Activated naive CD4-positive, alpha-beta T cell treated with anti-CD3 and anti-CD28 coated beads, Interleukin-2, amount 50 U/mL, for 24 hours (primary cell): ENCODE data around the gene TMEM123.

ENCODE experiments used
- H3K27ac Mint-ChIP-seq: one replicate; pipeline ENCODE4 v1.8.0; 2021; ENCODE audit warnings: mild to moderate bottlenecking, mixed read lengths
- H3K27me3 Mint-ChIP-seq: one replicate; pipeline ENCODE4 v1.8.0; 2021; ENCODE audit warnings: mixed read lengths
- H3K36me3 Mint-ChIP-seq: one replicate; pipeline ENCODE4 v1.8.0; 2021; ENCODE audit warnings: mixed read lengths
- H3K4me1 Mint-ChIP-seq: one replicate; pipeline ENCODE4 v1.8.0; 2021; ENCODE audit warnings: mixed read lengths
- H3K4me3 Mint-ChIP-seq: one replicate; pipeline ENCODE4 v1.8.0; 2021; ENCODE audit warnings: mild to moderate bottlenecking, mixed read lengths
- H3K9me3 Mint-ChIP-seq: one replicate; pipeline ENCODE4 v1.8.0; 2021; ENCODE audit warnings: mixed read lengths

Gene TMEM123

GRCh38 chr11:102464037-102464436 lies 11.5 kb upstream of the TMEM123 start:
- no peak overlapping the region for H3K27ac Mint-ChIP-seq
- no peaks in the 10 kb centered on the region for H3K27me3 Mint-ChIP-seq
- H3K4me1 Mint-ChIP-seq: peaks cover 74% of the 10 kb centered on the region
- no peaks in the 10 kb centered on the region for H3K36me3 Mint-ChIP-seq
- H3K4me3 Mint-ChIP-seq: no peak overlapping the region
- H3K9me3 Mint-ChIP-seq: no peaks in the 10 kb centered on the region

- H3K4me3 Mint-ChIP-seq: no peak overlapping the region
- H3K27me3 Mint-ChIP-seq: no peaks in the 10 kb centered on the region
- peaks cover 74% of the 10 kb centered on the region for H3K4me1 Mint-ChIP-seq
- peak overlapping the region; percentile 13 for H3K27ac Mint-ChIP-seq
- no peaks in the 10 kb centered on the region for H3K36me3 Mint-ChIP-seq
- no peaks in the 10 kb centered on the region for H3K9me3 Mint-ChIP-seq
These were observed 10.0 kb upstream of the TMEM123 start for GRCh38 chr11:102462610-102463009.

- Mint-ChIP-seq H3K27me3 (no peaks in the 10 kb centered on the region), H3K27ac (no peak overlapping the region), H3K4me1 (peaks cover 67% of the 10 kb centered on the region), H3K9me3 (no peaks in the 10 kb centered on the region), H3K36me3 (no peaks in the 10 kb centered on the region), H3K4me3 (no peak overlapping the region)
These were observed 6.8 kb upstream of the TMEM123 start for GRCh38 chr11:102459393-102459792.

- Mint-ChIP-seq H3K9me3 (no peaks in the 10 kb centered on the region), H3K27me3 (no peaks in the 10 kb centered on the region), H3K4me3 (no peak overlapping the region), H3K4me1 (peaks cover 70% of the 10 kb centered on the region), H3K27ac (no peak overlapping the region), H3K36me3 (no peaks in the 10 kb centered on the region)
These were observed 6.0 kb upstream of the TMEM123 start for GRCh38 chr11:102458548-102458947.

- Mint-ChIP-seq H3K27ac (peak overlapping the region; percentile 52), H3K4me3 (no peak overlapping the region), H3K9me3 (no peaks in the 10 kb centered on the region), H3K27me3 (no peaks in the 10 kb centered on the region), H3K36me3 (no peaks in the 10 kb centered on the region), H3K4me1 (peaks cover 76% of the 10 kb centered on the region)
These were observed 5.3 kb upstream of the TMEM123 start for GRCh38 chr11:102457865-102458264.

GRCh38 chr11:102457056-102457677 lies 4.6 kb upstream of the TMEM123 start:
- no peaks in the 10 kb centered on the region for H3K9me3 Mint-ChIP-seq
- peaks cover 72% of the 10 kb centered on the region for H3K4me1 Mint-ChIP-seq
- H3K4me3 Mint-ChIP-seq: no peak overlapping the region
- peak overlapping the region; percentile 52 for H3K27ac Mint-ChIP-seq
- H3K27me3 Mint-ChIP-seq: no peaks in the 10 kb centered on the region
- no peaks in the 10 kb centered on the region for H3K36me3 Mint-ChIP-seq

GRCh38 chr11:102456381-102456780 lies 3.8 kb upstream of the TMEM123 start:
- no peaks in the 10 kb centered on the region for H3K27me3 Mint-ChIP-seq
- H3K4me3 Mint-ChIP-seq: no peak overlapping the region
- H3K36me3 Mint-ChIP-seq: no peaks in the 10 kb centered on the region
- no peak overlapping the region for H3K27ac Mint-ChIP-seq
- no peaks in the 10 kb centered on the region for H3K9me3 Mint-ChIP-seq
- peaks cover 70% of the 10 kb centered on the region for H3K4me1 Mint-ChIP-seq

GRCh38 chr11:102453921-102454320 lies 1.4 kb upstream of the TMEM123 start:
- no peaks in the 10 kb centered on the region for H3K9me3 Mint-ChIP-seq
- no peak overlapping the region for H3K4me3 Mint-ChIP-seq
- peak overlapping the region; percentile 36 for H3K27ac Mint-ChIP-seq
- peaks cover 77% of the 10 kb centered on the region for H3K4me1 Mint-ChIP-seq
- H3K27me3 Mint-ChIP-seq: no peaks in the 10 kb centered on the region
- H3K36me3 Mint-ChIP-seq: peaks cover 2% of the 10 kb centered on the region

- Mint-ChIP-seq H3K27ac (peak overlapping the region; percentile 98), H3K4me3 (peak overlapping the region; percentile 94), H3K4me1 (peaks cover 77% of the 10 kb centered on the region)
These were observed 734 bp upstream of the TMEM123 start for GRCh38 chr11:102453302-102453695.

GRCh38 chr11:102451681-102452460 lies 694 bp downstream of the TMEM123 start:
- peak overlapping the region; percentile 94 for H3K4me3 Mint-ChIP-seq
- H3K27ac Mint-ChIP-seq: peak overlapping the region; percentile 97
- H3K36me3 Mint-ChIP-seq: peaks cover 17% of the 10 kb centered on the region
- H3K9me3 Mint-ChIP-seq: no peaks in the 10 kb centered on the region
- peaks cover 77% of the 10 kb centered on the region for H3K4me1 Mint-ChIP-seq
- H3K27me3 Mint-ChIP-seq: no peaks in the 10 kb centered on the region

More at GRCh38 chr11:102453302-102453695, 734 bp upstream of the TMEM123 start:
- Mint-ChIP-seq H3K9me3 (no peaks in the 10 kb centered on the region), H3K36me3 (peaks cover 3% of the 10 kb centered on the region), H3K27me3 (no peaks in the 10 kb centered on the region)

GRCh38 chr11:102451041-102451680 lies 1.4 kb downstream of the TMEM123 start:
- peaks cover 82% of the 10 kb centered on the region for H3K4me1 Mint-ChIP-seq
- H3K36me3 Mint-ChIP-seq: peaks cover 18% of the 10 kb centered on the region
- peak overlapping the region; percentile 94 for H3K4me3 Mint-ChIP-seq
- peak overlapping the region; percentile 97 for H3K27ac Mint-ChIP-seq
- no peaks in the 10 kb centered on the region for H3K9me3 Mint-ChIP-seq
- H3K27me3 Mint-ChIP-seq: no peaks in the 10 kb centered on the region

GRCh38 chr11:102449651-102450570 lies 2.7 kb downstream of the TMEM123 start:
- no peaks in the 10 kb centered on the region for H3K27me3 Mint-ChIP-seq
- peak overlapping the region; percentile 81 for H3K27ac Mint-ChIP-seq
- peaks cover 84% of the 10 kb centered on the region for H3K4me1 Mint-ChIP-seq
- H3K4me3 Mint-ChIP-seq: peak overlapping the region; percentile 94
- H3K36me3 Mint-ChIP-seq: peaks cover 30% of the 10 kb centered on the region
- H3K9me3 Mint-ChIP-seq: no peaks in the 10 kb centered on the region

- Mint-ChIP-seq H3K4me1 (peaks cover 78% of the 10 kb centered on the region), H3K4me3 (peak overlapping the region; percentile 94), H3K36me3 (peaks cover 35% of the 10 kb centered on the region), H3K27ac (peak overlapping the region; percentile 89), H3K9me3 (no peaks in the 10 kb centered on the region), H3K27me3 (no peaks in the 10 kb centered on the region)
These were observed 3.7 kb downstream of the TMEM123 start for GRCh38 chr11:102448869-102449224.

GRCh38 chr11:102447941-102448868 lies 4.4 kb downstream of the TMEM123 start:
- Mint-ChIP-seq H3K27ac (peak overlapping the region; percentile 89), H3K27me3 (no peaks in the 10 kb centered on the region), H3K9me3 (no peaks in the 10 kb centered on the region), H3K4me1 (peaks cover 78% of the 10 kb centered on the region), H3K36me3 (peaks cover 40% of the 10 kb centered on the region), H3K4me3 (peak overlapping the region; percentile 94)
